LNCaP clone FGC (cell line): ENCODE measurements around the gene GSTM5.
"Not testable (repeated sequence)": the region's sequence is repeated elsewhere in the genome, so short reads cannot be mapped to it uniquely, and the experiment has no call there.

Experiments used
- DNase-seq: peaks from one replicate; pipeline ENCODE4 v3.0.0-alpha.2; 2011; ENCODE audit warnings: low read depth
- H3K4me3 ChIP-seq: 2 replicates; pipeline ENCODE4 v1.5.1; 2011; ENCODE audit warnings: mild to moderate bottlenecking, low read depth, low read length, control low read depth
- CTCF ChIP-seq: IDR thresholded peaks from 2 replicates; pipeline ENCODE4 v1.5.1; 2012; ENCODE audit warnings: mild to moderate bottlenecking; ENCODE audit not compliant: control insufficient read depth, insufficient read depth; ENCODE audit errors: extremely low read depth

GSTM5 gene

GRCh38 chr1:109697066-109697465, 15.0 kb upstream of the GSTM5 start:
- no peak for TF ChIP-seq CTCF
- no peak overlapping the region for H3K4me3 ChIP-seq
- no peak for DNase-seq

GRCh38 chr1:109697861-109698260, 14.2 kb upstream of the GSTM5 start:
- not testable (repeated sequence) for H3K4me3 ChIP-seq, DNase-seq

- DNase-seq, H3K4me3 ChIP-seq: not testable (repeated sequence)
Observed at GRCh38 chr1:109702940-109703339, 9.1 kb upstream of the GSTM5 start.

- no peak overlapping the region for H3K4me3 ChIP-seq
- TF ChIP-seq CTCF = 0 out of 2 replicates have a peak, but pooled peaks have one; percentile 9
- DNase-seq = no peak
Observed at GRCh38 chr1:109704173-109704572, 7.9 kb upstream of the GSTM5 start.

GRCh38 chr1:109705411-109705810, 6.6 kb upstream of the GSTM5 start:
- no peak overlapping the region for H3K4me3 ChIP-seq
- TF ChIP-seq CTCF = no peak
- peak; percentile 38 for DNase-seq

- H3K4me3 ChIP-seq, DNase-seq: not testable (repeated sequence)
Observed at GRCh38 chr1:109708949-109709348, 3.1 kb upstream of the GSTM5 start.

DNA sequence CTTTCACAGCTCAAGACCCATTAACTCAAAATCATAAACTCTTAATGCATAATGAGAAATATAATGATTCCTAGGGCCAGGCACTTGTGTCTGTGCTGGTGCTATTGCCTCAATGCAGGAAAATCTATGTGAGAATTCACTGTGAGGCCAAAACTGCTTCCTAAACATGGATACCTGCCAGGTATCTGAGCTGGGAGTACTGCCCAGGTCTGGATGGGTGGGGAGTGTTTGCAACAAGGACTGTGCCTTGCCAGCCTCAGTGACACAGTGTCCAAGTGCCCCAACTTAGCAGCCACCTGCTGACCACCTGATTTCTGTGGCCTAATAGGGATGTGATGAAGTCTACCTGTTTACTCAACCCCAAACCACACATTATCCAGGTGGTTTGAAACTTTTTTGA, 2.2 kb upstream of the GSTM5 start:
- H3K4me3 ChIP-seq, DNase-seq: not testable (repeated sequence)

DNA sequence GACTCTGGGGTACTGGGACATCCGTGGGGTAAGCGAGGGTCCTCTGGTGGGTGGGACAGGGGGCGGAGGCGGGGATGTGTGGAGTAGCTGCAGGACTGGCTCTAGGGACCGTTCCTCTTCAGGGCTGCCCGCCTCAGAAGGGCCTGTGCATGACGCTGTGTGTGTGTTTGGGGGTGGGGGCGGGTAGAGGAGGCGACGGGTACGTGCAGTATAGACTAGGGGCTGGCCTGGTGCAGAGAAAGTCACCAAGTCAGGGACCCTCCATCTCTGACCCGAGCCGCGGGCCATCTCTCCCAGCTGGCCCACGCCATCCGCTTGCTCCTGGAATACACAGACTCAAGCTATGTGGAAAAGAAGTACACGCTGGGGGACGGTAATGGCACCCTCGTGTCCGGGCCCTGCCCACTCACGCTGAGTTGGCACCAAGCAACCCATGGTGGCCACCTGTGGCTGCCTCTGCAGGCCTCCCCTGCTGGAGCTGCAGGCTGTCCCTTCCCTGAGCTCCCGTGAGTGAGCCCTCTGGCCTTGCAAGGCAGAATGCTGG, 342 bp downstream of the GSTM5 start:
- no peak for DNase-seq
- no peak overlapping the region for H3K4me3 ChIP-seq
- TF ChIP-seq CTCF = no peak

DNA sequence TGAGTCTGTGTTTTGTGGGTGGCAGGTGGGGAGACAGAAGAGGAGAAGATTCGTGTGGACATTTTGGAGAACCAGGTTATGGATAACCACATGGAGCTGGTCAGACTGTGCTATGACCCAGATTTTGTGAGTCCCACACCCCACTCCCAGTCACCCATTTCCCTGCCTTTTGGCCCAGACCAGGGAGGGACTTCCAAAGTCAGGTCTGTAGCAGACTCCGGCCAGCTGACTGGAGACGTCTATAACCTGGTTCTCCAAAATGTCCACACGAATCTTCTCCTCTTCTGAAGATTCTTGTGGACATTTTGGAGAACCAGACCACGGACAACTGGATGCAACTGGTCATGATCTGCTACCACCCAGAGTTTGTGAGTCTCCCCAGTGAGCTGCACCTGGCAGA, 1.6 kb downstream of the GSTM5 start:
- H3K4me3 ChIP-seq = no peak overlapping the region
- TF ChIP-seq CTCF = no peak
- DNase-seq = no peak
